Ecto neural progenitor cell (in vitro differentiated cells): Measurements from ENCODE around the gene EVX1.

Experiments
- DNase-seq: peaks from one replicate; pipeline ENCODE4 v3.0.0-alpha.2; 2018; ENCODE audit warnings: low spot score

Gene EVX1

GRCh38 chr7:27235387-27236311 is 7.0 kb upstream of the EVX1 start:
- peak; percentile 87 for DNase-seq

GRCh38 chr7:27237735-27238334 is 4.8 kb upstream of the EVX1 start:
- no peak for DNase-seq

GRCh38 chr7:27238979-27239386 is 3.6 kb upstream of the EVX1 start:
- DNase-seq: no peak

DNA sequence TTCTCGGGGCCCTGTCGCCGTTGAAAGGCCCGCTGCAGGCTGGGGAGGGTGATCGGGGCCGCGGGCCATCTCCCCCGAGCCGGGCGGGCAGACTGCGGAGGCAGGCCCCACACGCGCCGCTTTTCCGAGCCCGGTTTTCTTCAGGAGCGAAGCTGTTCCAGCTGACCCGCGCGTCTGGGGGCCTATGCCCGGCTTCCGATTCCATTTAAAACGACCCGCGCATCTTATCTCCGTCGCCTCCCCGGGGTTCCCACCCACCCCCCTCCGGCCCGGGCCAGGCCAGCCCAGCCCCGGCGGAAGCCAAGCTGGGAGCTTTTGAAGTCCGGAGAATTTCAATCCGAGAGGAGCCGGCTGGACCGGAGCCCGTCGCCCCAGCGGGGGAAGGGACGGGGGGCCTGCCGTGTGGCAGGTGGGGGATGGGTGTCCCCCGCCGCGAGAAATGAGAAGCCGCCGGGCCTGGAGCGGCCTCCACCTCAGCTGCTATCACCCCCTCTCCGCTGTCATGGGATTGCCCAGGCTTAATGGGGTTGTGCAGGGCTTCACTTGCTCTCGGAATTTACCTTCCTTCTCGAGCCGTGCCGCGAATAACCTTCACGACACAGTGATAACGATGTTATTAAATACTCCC is 3.1 kb upstream of the EVX1 start:
- DNase-seq: peak; percentile 58

- no peak for DNase-seq
These were observed 2.4 kb upstream of the EVX1 start for GRCh38 chr7:27240015-27240731.

GRCh38 chr7:27241189-27242056 is 1.2 kb upstream of the EVX1 start:
- no peak for DNase-seq

GRCh38 chr7:27242154-27242553 is 448 bp upstream of the EVX1 start:
- DNase-seq: no peak

GRCh38 chr7:27243340-27244163 is 950 bp downstream of the EVX1 start:
- DNase-seq: no peak

- no peak for DNase-seq
These were observed 2.0 kb downstream of the EVX1 start for GRCh38 chr7:27244488-27245123.

GRCh38 chr7:27245124-27245797 is 2.7 kb downstream of the EVX1 start:
- DNase-seq: no peak

GRCh38 chr7:27245798-27246691 is 3.4 kb downstream of the EVX1 start:
- no peak for DNase-seq

- no peak for DNase-seq
These were observed 4.4 kb downstream of the EVX1 start for GRCh38 chr7:27247000-27247399.

- no peak for DNase-seq
These were observed 5.1 kb downstream of the EVX1 start for GRCh38 chr7:27247452-27248426.

DNA sequence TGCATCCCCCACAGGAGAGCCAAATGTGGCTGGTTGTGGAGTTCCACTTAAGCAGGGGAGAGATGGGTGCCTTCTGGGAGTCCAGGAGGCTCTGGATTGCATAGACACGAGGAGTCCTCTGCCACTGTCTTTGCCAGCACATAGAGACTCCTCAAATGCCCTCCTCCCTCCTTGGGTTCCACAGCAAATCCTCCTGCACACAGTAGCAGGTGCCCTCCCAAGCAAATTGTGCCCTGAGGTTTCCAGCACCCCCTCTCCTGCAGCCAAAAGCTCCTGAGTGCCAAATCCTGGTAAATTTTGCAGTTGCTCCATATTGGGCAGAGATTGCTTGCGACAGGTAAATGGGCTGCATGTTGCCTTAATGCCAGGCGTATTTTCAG is 5.8 kb downstream of the EVX1 start:
- DNase-seq: no peak

- DNase-seq: no peak
These were observed 6.5 kb downstream of the EVX1 start for GRCh38 chr7:27248911-27249723.
